Upper lobe of left lung (tissue), 6 donors: Measurements from ENCODE around the gene EEF1B2. TPM values are rescaled to one million over a fixed set of nuclear protein-coding genes. Genes with fewer than 3 reads are reported as not detected.

ENCODE experiments used
- ATAC-seq, 2 donors: fragments of 200-7000 bp; cut with Tn5 transposase; one replicate each; pipeline ENCODE4 v1.9.1; 2022; ENCODE audit warnings: mild to moderate bottlenecking in 2 of 2, moderate library complexity in 2 of 2; ENCODE audit not compliant: low FRiP score in 2 of 2
- DNase-seq, 2 donors: peaks; one replicate each; pipeline ENCODE4 v3.0.0-alpha.2; 2019 to 2020
- H3K27ac ChIP-seq, 4 donors: fragments of 200-600 bp; sonication (generic); one replicate each; pipeline ENCODE4 v1.5.1; 2016 to 2019
- H3K27me3 ChIP-seq, 4 donors: fragments of 200-600 bp; sonication (generic); one replicate each; pipeline ENCODE4 v1.5.1; 2017 to 2019
- H3K36me3 ChIP-seq, 4 donors: fragments of 200-600 bp; sonication (generic); one replicate each; pipeline ENCODE4 v1.5.1; 2016 to 2019
- H3K4me1 ChIP-seq, 4 donors: fragments of 200-600 bp; sonication (generic); one replicate each; pipeline ENCODE4 v1.5.1; 2018 to 2019
- H3K4me3 ChIP-seq, 4 donors: fragments of 200-600 bp; sonication (generic); one replicate each; pipeline ENCODE4 v1.5.1; 2017 to 2019; ENCODE audit warnings: mild to moderate bottlenecking in 2 of 4, moderate library complexity in 1 of 4
- H3K9me3 ChIP-seq, 4 donors: fragments of 200-600 bp; sonication (generic); one replicate each; pipeline ENCODE4 v1.5.1; 2018 to 2019
- CTCF ChIP-seq, 6 experiments: fragments of 450-650 bp in 4 of 6; fragments of 200-600 bp in 2 of 6; sonication (generic) in 2 of 6; IDR thresholded peaks; one replicate each; pipeline ENCODE4 v1.5.1; 2016 to 2019; ENCODE audit warnings: antibody characterized with exemption in 6 of 6
- EP300 ChIP-seq, 4 donors: sonication (generic); formaldehyde crosslinking; IDR thresholded peaks; one replicate each; pipeline ENCODE4 v1.5.1; 2017; ENCODE audit warnings: antibody characterized with exemption in 4 of 4, control low read depth in 2 of 4
- POLR2A ChIP-seq, 4 donors: fragments of 450-650 bp; IDR thresholded peaks; one replicate each; pipeline ENCODE4 v1.5.1; 2016 to 2017; ENCODE audit warnings: antibody characterized with exemption in 4 of 4, mild to moderate bottlenecking in 2 of 4
- POLR2AphosphoS5 ChIP-seq, 2 donors: sonication (generic); formaldehyde crosslinking; IDR thresholded peaks; one replicate each; pipeline ENCODE4 v1.5.1; 2017; ENCODE audit warnings: antibody characterized with exemption in 2 of 2
- WGBS, 2 donors: methylation state at CpG; one replicate each; pipeline ENCODE4 v1.1.5; 2017 to 2018; 5-methylcytosine and 5-hydroxymethylcytosine counted together
- total RNA-seq, 6 donors: library from RNA; depleted of rRNA in 4 of 6; stranded (reverse); fragments of >200 nt in 4 of 6; gene quantifications; one replicate each; pipeline versions ENCODE4 v1.1.0 to v1.2.1, GENCODE V29; 2016 to 2021
- donor health status: DM: no; HTN: no; CAD: no; lungs with moderate emphysema.
- donor health status: DM: no; HTN: yes; CAD: no; lungs with severe emphysema.

The EEF1B2 gene
- total RNA-seq, 6 donors from 2014 or later: 100 to 438 (median 260) TPM

- no peak for ATAC-seq
- Histone ChIP-seq H3K9me3 (no peaks in the 10 kb centered on the region), H3K36me3 (peaks cover 30 to 100% (median 79%) of the 10 kb centered on the region in 4 donors), H3K4me3 (no peak overlapping the region), H3K27me3 (no peaks in the 10 kb centered on the region), H3K4me1 (no peaks in the 10 kb centered on the region), H3K27ac (no peak overlapping the region)
- WGBS, 2 donors: 98 to 99% methylated on average over 2 of the region's 2 CpGs
- TF ChIP-seq EP300 (IDR thresholded peaks at IDR 0.05) (no peak), CTCF (IDR thresholded peaks at IDR 0.05) (no peak), POLR2A (IDR thresholded peaks at IDR 0.05) (no peak), POLR2AphosphoS5 (IDR thresholded peaks at IDR 0.05) (no peak)
- DNase-seq: no peak
Measured at GRCh38 chr2:206144383-206144782, 15.3 kb upstream of the EEF1B2 start.

- DNase-seq (no peak), ATAC-seq (no peak)
- H3K4me3 ChIP-seq: no peak overlapping the region
- peaks cover 30 to 100% (median 71%) of the 10 kb centered on the region in 4 donors for H3K36me3 ChIP-seq
- no peak overlapping the region for H3K27ac ChIP-seq
- no peaks in the 10 kb centered on the region for H3K27me3 ChIP-seq
- no peaks in the 10 kb centered on the region for H3K9me3 ChIP-seq
- no peak for TF ChIP-seq POLR2AphosphoS5 (IDR thresholded peaks at IDR 0.05)
- WGBS, 2 donors: 73 to 74% methylated on average over 5 of the region's 5 CpGs
- no peaks in the 10 kb centered on the region for H3K4me1 ChIP-seq
Measured at GRCh38 chr2:206145665-206146064, 14.0 kb upstream of the EEF1B2 start.

- H3K27me3 ChIP-seq: no peaks in the 10 kb centered on the region
- H3K4me1 ChIP-seq: peaks cover 0 to 6% (median 0%) of the 10 kb centered on the region in 4 donors
- H3K36me3 ChIP-seq: peaks cover 22 to 75% (median 39%) of the 10 kb centered on the region in 4 donors
- DNase-seq (no peak), ATAC-seq (no peak)
- 89 to 94% methylated on average over 1 of the region's 1 CpG for WGBS, 2 donors
- TF ChIP-seq POLR2A (IDR thresholded peaks at IDR 0.05) (no peak), POLR2AphosphoS5 (IDR thresholded peaks at IDR 0.05) (no peak), CTCF (IDR thresholded peaks at IDR 0.05) (no peak), EP300 (IDR thresholded peaks at IDR 0.05) (no peak)
- no peaks in the 10 kb centered on the region for H3K9me3 ChIP-seq
- no peak overlapping the region for H3K4me3 ChIP-seq
- H3K27ac ChIP-seq: no peak overlapping the region
Measured at GRCh38 chr2:206149330-206149729, 10.4 kb upstream of the EEF1B2 start.

- Histone ChIP-seq H3K4me1 (peaks cover 0 to 14% (median 0%) of the 10 kb centered on the region in 4 donors), H3K4me3 (no peak overlapping the region), H3K27me3 (no peaks in the 10 kb centered on the region), H3K9me3 (no peaks in the 10 kb centered on the region), H3K36me3 (peaks cover 15 to 67% (median 33%) of the 10 kb centered on the region in 4 donors), H3K27ac (no peak overlapping the region)
- WGBS, 2 donors: 88 to 93% methylated on average over 1 of the region's 1 CpG
- TF ChIP-seq POLR2A (IDR thresholded peaks at IDR 0.05) (no peak), EP300 (IDR thresholded peaks at IDR 0.05) (no peak), POLR2AphosphoS5 (IDR thresholded peaks at IDR 0.05) (no peak), CTCF (IDR thresholded peaks at IDR 0.05) (no peak)
- ATAC-seq (no peak), DNase-seq (no peak)
Measured at GRCh38 chr2:206150168-206150567, 9.5 kb upstream of the EEF1B2 start.

- peaks cover 0 to 16% (median 0%) of the 10 kb centered on the region in 4 donors for H3K4me1 ChIP-seq
- no peak overlapping the region for H3K27ac ChIP-seq
- H3K36me3 ChIP-seq: peaks cover 15 to 67% (median 28%) of the 10 kb centered on the region in 4 donors
- no peaks in the 10 kb centered on the region for H3K9me3 ChIP-seq
- TF ChIP-seq EP300 (IDR thresholded peaks at IDR 0.05): no peak
- TF ChIP-seq CTCF (IDR thresholded peaks at IDR 0.05): no peak
- no peak for TF ChIP-seq POLR2A (IDR thresholded peaks at IDR 0.05)
- TF ChIP-seq POLR2AphosphoS5 (IDR thresholded peaks at IDR 0.05): no peak
- no peaks in the 10 kb centered on the region for H3K27me3 ChIP-seq
- ATAC-seq (no peak), DNase-seq (no peak)
- H3K4me3 ChIP-seq: no peak overlapping the region
- WGBS, 2 donors: 91 to 94% methylated on average over 4 of the region's 4 CpGs
Measured at GRCh38 chr2:206150631-206151030, 9.1 kb upstream of the EEF1B2 start.
